Ishikawa (cell line): ENCODE results near the gene KRTAP10-3.

Source experiments
- CREB1 ChIP-seq: IDR thresholded peaks from 2 replicates; pipeline ENCODE4 v1.6.1; 2012; ENCODE audit warnings: low read depth
- EP300 ChIP-seq: IDR thresholded peaks from 2 replicates; pipeline ENCODE4 v1.6.1; 2012; ENCODE audit warnings: borderline replicate concordance
- NFIC ChIP-seq: IDR thresholded peaks from 2 replicates; pipeline ENCODE4 v1.6.1; 2012
- RAD21 ChIP-seq: IDR thresholded peaks from 2 replicates; pipeline ENCODE4 v1.6.1; 2012; ENCODE audit warnings: low read depth
- TAF1 ChIP-seq: IDR thresholded peaks from 2 replicates; pipeline ENCODE4 v1.6.1; 2012; ENCODE audit warnings: low read depth, mild to moderate bottlenecking
- USF1 ChIP-seq: IDR thresholded peaks from 2 replicates; pipeline ENCODE4 v1.6.1; 2012
- YY1 ChIP-seq: IDR thresholded peaks from 2 replicates; pipeline ENCODE4 v1.6.1; 2012; ENCODE audit warnings: low read depth
- TF ChIP-seq, protein P1 (sequence below): IDR thresholded peaks from 2 replicates; pipeline ENCODE4 v1.6.1; 2012; ENCODE audit warnings: low read depth, mild to moderate bottlenecking

DNA sequence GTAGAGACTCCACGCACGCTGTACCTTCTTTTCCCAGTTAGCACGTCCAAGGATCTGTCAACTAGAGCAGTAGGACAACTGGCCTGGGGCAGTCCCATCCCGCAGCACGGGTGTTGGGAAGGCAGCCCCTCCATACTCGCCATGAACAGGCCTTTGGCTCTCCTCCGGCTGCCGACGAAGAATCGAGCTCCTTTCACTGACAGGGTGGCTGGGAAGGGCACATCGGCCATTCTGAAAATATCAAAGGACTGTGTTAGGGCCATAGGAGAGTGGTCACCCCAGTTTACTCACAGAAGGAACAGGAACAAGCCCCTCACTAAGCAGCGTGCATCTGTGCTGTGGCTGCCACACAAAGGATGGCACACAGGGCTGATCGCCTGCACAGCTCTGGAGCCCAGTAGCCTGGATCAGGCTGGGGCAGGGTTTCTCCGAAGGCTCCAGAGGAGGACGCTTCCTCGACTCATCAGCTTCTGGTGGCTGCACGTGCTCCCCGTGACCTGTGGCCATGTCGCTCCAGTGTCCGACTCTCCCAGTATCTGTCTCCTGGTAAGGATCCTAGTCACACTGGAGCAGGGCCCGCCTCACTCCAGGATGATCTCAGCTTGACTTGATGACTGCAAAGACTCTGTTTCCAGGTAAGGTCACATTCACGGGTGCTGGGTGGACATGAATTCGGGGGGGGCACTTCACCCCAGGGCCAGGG is 27.5 kb downstream of the KRTAP10-3 start:
- TF ChIP-seq EP300 (no peak), RAD21 (no peak), NFIC (no peak), YY1 (no peak), TAF1 (no peak), USF1 (no peak), CREB1 (no peak)
- TF ChIP-seq, protein P1, sequence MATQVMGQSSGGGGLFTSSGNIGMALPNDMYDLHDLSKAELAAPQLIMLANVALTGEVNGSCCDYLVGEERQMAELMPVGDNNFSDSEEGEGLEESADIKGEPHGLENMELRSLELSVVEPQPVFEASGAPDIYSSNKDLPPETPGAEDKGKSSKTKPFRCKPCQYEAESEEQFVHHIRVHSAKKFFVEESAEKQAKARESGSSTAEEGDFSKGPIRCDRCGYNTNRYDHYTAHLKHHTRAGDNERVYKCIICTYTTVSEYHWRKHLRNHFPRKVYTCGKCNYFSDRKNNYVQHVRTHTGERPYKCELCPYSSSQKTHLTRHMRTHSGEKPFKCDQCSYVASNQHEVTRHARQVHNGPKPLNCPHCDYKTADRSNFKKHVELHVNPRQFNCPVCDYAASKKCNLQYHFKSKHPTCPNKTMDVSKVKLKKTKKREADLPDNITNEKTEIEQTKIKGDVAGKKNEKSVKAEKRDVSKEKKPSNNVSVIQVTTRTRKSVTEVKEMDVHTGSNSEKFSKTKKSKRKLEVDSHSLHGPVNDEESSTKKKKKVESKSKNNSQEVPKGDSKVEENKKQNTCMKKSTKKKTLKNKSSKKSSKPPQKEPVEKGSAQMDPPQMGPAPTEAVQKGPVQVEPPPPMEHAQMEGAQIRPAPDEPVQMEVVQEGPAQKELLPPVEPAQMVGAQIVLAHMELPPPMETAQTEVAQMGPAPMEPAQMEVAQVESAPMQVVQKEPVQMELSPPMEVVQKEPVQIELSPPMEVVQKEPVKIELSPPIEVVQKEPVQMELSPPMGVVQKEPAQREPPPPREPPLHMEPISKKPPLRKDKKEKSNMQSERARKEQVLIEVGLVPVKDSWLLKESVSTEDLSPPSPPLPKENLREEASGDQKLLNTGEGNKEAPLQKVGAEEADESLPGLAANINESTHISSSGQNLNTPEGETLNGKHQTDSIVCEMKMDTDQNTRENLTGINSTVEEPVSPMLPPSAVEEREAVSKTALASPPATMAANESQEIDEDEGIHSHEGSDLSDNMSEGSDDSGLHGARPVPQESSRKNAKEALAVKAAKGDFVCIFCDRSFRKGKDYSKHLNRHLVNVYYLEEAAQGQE: no peak
